Nephron progenitor cell (in vitro differentiated cells): ENCODE data around the gene IPMK.
A peak's percentile ranks its signal among the peaks of the same experiment; 100 is the strongest.
"Not testable (repeated sequence)": the region's sequence is repeated elsewhere in the genome, so short reads cannot be mapped to it uniquely, and the experiment has no call there.

Experiments used
- DNase-seq: peaks from one replicate; pipeline ENCODE4 v3.0.0; 2021
- H3K27ac Mint-ChIP-seq: 2 replicates; pipeline ENCODE4 v1.8.0; 2021; ENCODE audit warnings: mild to moderate bottlenecking, moderate library complexity, mixed read lengths
- H3K27me3 Mint-ChIP-seq: 2 replicates; pipeline ENCODE4 v1.8.0; 2021; ENCODE audit warnings: mild to moderate bottlenecking, low read depth, mixed read lengths; ENCODE audit not compliant: poor library complexity
- H3K36me3 Mint-ChIP-seq: 2 replicates; pipeline ENCODE4 v1.8.0; 2021; ENCODE audit warnings: low read depth, mixed read lengths
- H3K4me1 Mint-ChIP-seq: 2 replicates; pipeline ENCODE4 v1.8.0; 2021; ENCODE audit warnings: mixed read lengths
- H3K4me3 Mint-ChIP-seq: 2 replicates; pipeline ENCODE4 v1.8.0; 2021; ENCODE audit warnings: mild to moderate bottlenecking, moderate library complexity, mixed read lengths
- H3K9me3 Mint-ChIP-seq: 2 replicates; pipeline ENCODE4 v1.8.0; 2021; ENCODE audit warnings: mild to moderate bottlenecking, moderate library complexity, mixed read lengths
- TF ChIP-seq, protein P1 (sequence below): fragments of 200-600 bp; sonication (generic); IDR thresholded peaks from 2 replicates; pipeline ENCODE4 v1.5.0; 2021; ENCODE audit warnings: antibody characterized with exemption

IPMK gene

DNA sequence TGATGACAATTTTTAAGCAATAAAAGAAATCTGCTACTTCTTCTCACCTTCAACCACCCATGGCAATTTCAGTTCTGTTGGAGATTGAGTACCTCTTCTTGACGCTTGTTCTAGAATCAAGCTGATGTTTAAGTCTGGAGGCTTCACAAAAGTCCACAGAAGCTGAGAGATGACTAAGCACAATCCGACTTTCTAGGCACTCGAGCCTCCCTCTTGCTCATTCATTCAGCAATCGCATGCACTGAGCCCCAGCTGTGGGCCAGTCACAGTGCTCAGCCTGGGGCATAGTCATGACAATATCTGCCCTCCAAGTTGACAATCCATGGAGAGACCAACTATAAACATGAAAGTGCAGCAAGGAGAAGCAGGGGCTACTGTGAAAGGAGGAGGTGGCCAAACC lies 103.2 kb downstream of the IPMK start:
- Mint-ChIP-seq H3K4me3 (no peak overlapping the region), H3K27ac (no peak overlapping the region), H3K4me1 (no peaks in the 10 kb centered on the region), H3K36me3 (no peaks in the 10 kb centered on the region), H3K9me3 (no peaks in the 10 kb centered on the region), H3K27me3 (peaks cover 7% of the 10 kb centered on the region)
- no peak for DNase-seq
- TF ChIP-seq, protein P1, sequence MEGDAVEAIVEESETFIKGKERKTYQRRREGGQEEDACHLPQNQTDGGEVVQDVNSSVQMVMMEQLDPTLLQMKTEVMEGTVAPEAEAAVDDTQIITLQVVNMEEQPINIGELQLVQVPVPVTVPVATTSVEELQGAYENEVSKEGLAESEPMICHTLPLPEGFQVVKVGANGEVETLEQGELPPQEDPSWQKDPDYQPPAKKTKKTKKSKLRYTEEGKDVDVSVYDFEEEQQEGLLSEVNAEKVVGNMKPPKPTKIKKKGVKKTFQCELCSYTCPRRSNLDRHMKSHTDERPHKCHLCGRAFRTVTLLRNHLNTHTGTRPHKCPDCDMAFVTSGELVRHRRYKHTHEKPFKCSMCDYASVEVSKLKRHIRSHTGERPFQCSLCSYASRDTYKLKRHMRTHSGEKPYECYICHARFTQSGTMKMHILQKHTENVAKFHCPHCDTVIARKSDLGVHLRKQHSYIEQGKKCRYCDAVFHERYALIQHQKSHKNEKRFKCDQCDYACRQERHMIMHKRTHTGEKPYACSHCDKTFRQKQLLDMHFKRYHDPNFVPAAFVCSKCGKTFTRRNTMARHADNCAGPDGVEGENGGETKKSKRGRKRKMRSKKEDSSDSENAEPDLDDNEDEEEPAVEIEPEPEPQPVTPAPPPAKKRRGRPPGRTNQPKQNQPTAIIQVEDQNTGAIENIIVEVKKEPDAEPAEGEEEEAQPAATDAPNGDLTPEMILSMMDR, result no peak

DNA sequence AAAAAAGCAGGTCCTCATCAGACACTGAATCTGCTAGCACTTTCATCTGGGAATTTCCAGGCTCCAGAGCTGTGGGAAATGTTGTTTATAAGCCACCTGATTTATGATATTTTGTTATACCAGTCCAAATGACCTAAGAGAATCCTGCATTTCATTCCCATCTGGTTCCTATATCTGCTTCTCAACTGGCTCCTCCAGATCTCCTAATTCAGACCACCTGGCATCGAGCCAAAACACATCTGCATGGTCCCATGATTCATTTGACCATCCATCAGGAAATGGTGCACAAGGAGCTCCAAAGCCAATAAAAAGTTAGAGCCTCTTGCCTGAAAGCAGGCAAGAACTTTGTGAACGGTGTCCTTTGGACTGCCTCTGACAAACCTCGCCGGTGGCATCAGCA lies 108.9 kb downstream of the IPMK start:
- H3K27ac Mint-ChIP-seq, result no peak overlapping the region
- TF ChIP-seq, protein P1, result no peak
- no peaks in the 10 kb centered on the region for H3K4me1 Mint-ChIP-seq
- H3K9me3 Mint-ChIP-seq, result no peaks in the 10 kb centered on the region
- no peak overlapping the region for H3K4me3 Mint-ChIP-seq
- no peaks in the 10 kb centered on the region for H3K36me3 Mint-ChIP-seq
- H3K27me3 Mint-ChIP-seq, result peaks cover 11% of the 10 kb centered on the region
- no peak for DNase-seq

DNA sequence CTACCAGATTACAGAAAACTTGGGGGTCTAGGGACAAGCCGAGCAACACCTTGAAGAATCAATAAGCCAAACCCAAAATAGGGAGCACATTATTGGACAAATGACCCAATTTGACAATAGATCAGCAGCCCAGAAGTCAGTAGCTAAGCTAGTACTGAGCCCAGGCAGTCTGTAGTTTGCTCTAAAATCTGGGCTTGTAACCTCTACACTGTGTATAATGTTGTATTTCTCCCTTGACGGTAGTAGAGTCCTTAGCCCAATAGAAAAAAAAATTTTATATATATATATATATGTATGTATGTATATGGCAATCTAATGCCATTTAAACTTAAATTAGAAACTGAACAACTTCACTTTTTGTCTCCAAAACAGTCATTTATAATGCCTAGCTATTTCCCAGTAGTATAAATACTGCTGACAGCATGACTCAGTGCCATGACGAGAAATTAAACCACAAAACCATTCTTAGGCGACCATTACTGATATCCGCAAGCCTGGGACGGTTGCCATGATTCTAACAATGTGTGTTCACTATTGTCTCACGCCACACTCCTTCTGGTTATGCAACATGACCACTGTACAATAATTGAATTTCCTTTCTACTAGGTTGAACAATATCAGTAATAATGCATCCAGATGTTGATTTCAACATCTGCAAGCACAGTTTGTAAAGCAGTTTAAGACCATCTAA lies 110.5 kb downstream of the IPMK start:
- Mint-ChIP-seq H3K36me3 (no peaks in the 10 kb centered on the region), H3K4me3 (no peak overlapping the region), H3K4me1 (no peaks in the 10 kb centered on the region), H3K27me3 (peaks cover 5% of the 10 kb centered on the region), H3K9me3 (no peaks in the 10 kb centered on the region), H3K27ac (no peak overlapping the region)
- DNase-seq, result no peak
- TF ChIP-seq, protein P1, result no peak

DNA sequence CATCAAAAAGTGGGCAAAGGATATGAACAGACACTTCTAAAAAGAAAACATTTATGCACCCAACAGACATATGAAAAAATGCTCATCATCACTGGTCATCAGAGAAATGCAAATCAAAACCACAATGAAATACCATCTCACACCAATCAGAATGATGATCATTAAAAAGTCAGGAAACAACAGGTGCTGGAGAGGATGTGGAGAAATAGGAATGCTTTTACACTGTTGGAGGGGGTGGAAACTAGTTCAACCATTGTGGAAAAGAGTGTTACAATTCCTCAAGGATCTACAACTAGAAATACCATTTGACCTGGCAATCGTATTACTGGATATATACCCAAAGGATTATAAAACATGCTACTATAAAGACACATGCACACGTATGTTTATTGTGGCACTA lies 111.8 kb downstream of the IPMK start:
- H3K4me3 Mint-ChIP-seq, H3K9me3 Mint-ChIP-seq, H3K36me3 Mint-ChIP-seq, H3K4me1 Mint-ChIP-seq, DNase-seq, H3K27me3 Mint-ChIP-seq, H3K27ac Mint-ChIP-seq: not testable (repeated sequence)

DNA sequence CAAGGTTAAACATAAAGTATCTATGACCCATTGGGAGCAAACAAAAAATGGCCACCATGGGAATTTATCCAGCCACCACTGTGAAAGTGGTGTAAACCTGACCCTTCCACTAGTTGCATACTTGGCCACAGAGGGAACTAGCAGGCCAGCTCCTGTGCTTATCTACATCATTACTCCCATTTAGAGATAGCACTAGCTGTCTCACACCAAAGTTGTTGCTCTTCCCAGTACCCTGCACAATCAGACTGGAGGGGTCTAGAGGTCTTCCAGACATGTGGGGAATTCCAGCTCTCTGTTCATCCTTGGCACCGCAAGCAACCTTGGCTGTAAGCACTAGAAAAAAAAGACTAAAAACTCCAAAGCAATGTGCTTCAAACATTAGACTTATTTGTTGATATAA lies 113.9 kb downstream of the IPMK start:
- Mint-ChIP-seq H3K4me1 (no peaks in the 10 kb centered on the region), H3K36me3 (no peaks in the 10 kb centered on the region), H3K9me3 (no peaks in the 10 kb centered on the region), H3K27ac (no peak overlapping the region), H3K27me3 (peaks cover 4% of the 10 kb centered on the region), H3K4me3 (no peak overlapping the region)
- no peak for DNase-seq
- TF ChIP-seq, protein P1, result no peak

DNA sequence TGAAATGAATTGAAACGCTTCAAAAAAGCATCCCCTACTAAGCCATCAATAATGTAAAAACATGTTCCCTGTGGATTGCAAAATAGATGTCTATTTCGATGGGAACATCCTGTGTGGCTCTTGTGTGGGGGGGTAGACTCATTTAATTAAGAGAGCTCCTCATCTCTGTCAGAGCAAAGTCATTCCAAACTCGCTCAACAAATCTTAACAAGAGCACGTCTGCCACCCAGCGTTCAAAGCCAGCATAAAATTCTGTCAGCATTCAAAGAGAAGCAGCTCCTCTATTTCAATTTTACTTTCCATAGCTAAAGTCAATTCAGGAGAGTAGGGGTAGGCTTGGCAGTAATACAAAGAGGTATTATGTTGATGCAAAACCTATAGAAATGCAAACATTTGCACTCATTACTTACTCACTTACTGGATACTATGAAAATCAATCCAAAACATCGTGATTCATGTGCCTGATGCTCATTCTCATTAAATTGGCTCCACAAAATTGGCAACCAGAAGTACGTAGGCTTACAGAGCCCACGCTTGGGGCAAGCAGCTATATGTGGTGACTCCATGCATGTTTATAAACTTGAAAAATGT lies 114.9 kb downstream of the IPMK start:
- no peaks in the 10 kb centered on the region for H3K4me1 Mint-ChIP-seq
- H3K27me3 Mint-ChIP-seq, result no peaks in the 10 kb centered on the region
- DNase-seq, result peak; percentile 58
- no peaks in the 10 kb centered on the region for H3K36me3 Mint-ChIP-seq
- H3K9me3 Mint-ChIP-seq, result no peaks in the 10 kb centered on the region
- no peak overlapping the region for H3K27ac Mint-ChIP-seq
- TF ChIP-seq, protein P1, result peak; percentile 54
- no peak overlapping the region for H3K4me3 Mint-ChIP-seq
